Stimulated activated CD8-positive, alpha-beta memory T cell treated with anti-CD3 and anti-CD28 coated beads, Interleukin-15, amount 100 ng/mL, for 24 hours (primary cell): ENCODE measurements around the gene AQP1.

Experiments used
- DNase-seq: peaks from one replicate; pipeline ENCODE4 v3.0.0-alpha.2; 2020; ENCODE audit warnings: low read depth

AQP1 gene

DNA sequence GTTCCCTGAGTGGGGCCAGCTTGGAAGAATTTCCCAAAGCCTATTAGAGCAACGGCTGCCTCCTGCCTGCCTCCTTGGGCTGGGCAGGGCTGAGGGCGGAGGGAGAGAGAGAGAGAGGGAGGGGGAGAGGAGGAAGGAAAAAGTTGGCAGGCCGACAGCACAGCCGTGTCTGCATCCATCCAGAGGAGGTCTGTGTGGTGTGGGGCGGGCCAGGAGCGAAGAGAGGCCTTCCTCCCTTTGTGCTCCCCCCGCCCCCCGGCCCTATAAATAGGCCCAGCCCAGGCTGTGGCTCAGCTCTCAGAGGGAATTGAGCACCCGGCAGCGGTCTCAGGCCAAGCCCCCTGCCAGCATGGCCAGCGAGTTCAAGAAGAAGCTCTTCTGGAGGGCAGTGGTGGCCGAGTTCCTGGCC lies at the start of gene AQP1:
AQP1 (plus strand) TSS at position 293 of the 409 bp plus-strand sequence; CDS start at position 350, 57 bp downstream.
- DNase-seq, result no peak

DNA sequence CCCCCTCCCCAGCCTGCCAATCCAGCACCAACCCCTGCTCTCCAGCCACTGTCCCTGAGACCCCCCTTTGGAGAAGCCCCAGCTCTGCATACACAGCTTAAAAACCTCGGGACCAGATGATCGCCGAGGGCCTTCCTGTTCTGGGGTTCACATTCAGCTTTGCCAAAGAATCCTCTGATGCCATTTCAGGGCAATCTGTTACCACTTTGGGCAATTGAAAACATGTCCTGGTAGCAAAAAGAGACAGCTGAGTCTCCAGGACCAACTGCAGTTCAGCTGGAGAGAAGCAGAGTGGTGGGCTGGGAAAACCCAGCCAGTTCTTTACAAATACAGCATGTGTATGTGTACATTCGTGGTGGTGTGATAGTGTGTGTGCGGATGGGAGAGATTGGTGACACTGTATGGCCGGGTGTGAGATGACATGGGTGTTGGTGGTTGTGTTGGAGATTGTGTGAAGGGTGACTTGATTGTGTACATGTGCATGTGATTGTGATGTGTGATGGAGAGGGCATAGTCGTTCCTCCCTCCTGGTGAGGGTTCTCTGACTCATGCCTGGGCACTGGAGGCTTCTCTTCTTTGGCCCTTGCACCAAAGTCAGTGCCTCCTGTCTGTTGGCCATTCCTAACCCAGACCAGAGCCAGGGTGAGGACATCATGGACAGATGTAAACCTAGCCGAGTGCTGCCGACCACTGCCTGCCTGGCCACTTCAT lies 48.5 kb upstream of the AQP1 start:
- DNase-seq, result no peak

DNA sequence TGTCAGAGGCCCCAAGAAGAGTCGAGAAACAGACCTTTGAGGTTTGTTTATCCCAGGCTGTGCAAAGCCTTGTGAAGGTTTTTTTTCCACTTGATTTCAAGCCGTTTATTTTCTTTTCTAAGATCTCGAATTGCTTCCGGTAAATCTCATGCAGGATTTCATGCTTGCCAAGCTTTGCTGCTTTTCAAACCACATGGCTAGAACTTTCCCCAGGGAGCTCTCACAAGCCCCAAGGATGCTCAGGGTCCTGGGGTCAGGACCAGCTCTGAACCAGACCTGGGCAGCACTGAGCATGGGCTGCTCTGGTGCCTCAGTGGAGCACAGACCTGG lies 48.0 kb upstream of the AQP1 start:
- no peak for DNase-seq

DNA sequence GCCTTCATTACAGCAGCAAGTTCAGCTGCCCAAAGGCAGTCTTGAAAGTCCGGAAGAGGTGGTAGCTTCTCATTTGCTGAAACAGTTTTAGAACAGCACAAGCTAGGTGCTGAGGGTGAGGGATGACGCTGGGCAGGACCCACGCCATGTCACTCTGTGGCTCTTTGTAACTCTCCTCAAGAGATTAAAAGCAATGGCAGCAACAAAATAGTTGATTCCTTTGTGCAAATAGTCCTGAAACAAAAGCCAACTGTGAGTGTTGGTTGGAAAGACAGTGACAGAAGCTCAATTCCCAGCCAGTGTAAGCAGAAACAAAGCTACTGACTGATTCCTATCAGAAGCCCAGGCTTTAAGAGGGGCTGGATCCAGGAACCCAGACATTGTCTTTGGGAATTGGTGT lies 47.6 kb upstream of the AQP1 start:
- DNase-seq, result no peak

DNA sequence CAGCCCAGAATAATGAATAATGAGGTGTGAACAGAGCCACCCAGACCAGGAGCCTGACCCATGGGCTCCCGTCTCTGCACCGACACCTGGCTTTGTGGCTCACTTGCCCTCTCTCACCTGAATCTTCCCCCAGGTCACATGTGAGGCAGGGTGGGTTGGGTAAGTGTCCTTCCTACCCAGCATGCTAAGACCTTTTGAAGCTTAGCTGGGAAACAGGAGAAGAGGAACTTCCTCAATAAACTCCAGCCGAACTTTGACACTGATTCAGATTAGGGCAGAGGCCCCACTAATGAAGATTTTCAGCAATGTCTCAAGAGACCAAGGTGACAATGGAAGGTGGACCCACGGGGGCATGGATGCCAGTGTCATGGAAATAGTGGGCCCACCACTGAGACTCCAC lies 46.6 kb upstream of the AQP1 start:
- DNase-seq, result no peak

DNA sequence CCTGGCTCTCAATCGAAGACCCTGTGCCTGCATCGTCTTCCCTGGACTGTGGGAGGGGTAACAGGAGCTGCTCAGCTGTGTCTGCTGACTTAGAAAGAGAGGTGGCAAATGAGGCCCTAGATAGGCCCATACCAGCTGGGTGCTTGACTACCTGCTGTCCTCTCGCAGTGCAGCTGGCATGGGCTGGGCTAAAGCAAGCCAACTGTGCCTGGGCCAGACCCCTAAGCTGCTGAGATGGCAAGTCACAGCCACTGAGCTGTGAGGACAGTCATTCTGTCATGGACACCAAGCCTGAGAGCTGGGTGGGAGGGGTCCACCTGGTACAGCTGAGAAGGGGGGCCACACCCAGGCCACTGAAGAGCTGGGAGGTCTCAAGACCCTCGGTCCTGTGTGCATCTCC lies 45.8 kb upstream of the AQP1 start:
- DNase-seq, result no peak

DNA sequence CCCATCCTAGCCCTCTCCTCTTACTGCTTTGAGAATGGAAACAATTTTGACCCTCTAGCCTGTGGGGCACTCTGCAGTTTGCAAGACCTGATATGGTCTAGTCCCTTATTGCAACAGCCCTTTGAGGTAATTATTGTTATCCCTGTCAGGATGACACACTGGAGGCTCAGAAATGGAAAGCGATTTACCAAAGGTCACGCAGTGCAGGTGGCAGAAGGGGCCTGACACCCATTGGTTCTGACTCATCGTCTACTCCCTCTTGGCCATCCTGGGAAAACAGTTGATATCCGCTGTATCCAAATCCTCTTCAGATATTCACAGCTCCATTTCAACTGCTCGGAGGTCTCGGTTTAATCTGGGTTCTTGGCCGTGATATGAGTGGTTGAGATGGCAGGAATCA lies 44.7 kb upstream of the AQP1 start:
- DNase-seq, result no peak

DNA sequence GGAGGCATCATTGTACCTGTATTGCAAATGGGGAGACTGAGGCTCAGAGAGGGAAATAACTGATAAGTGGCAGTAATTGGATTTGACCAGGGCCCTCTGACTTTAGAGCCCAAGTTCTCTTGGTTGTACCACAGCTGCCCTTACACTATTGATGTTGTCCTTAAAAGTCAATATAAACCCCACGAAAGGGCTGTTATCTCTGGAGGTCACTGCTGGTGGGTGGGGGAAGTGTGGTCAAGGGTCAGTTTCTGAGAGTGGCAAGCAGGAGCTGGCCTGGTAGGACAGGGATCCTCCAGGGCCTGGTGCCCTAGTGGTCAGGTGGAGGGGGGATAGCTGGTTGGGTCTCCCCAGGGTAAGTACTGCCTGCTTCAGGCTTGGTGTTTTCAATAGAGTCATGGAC lies 44.2 kb upstream of the AQP1 start:
- no peak for DNase-seq

DNA sequence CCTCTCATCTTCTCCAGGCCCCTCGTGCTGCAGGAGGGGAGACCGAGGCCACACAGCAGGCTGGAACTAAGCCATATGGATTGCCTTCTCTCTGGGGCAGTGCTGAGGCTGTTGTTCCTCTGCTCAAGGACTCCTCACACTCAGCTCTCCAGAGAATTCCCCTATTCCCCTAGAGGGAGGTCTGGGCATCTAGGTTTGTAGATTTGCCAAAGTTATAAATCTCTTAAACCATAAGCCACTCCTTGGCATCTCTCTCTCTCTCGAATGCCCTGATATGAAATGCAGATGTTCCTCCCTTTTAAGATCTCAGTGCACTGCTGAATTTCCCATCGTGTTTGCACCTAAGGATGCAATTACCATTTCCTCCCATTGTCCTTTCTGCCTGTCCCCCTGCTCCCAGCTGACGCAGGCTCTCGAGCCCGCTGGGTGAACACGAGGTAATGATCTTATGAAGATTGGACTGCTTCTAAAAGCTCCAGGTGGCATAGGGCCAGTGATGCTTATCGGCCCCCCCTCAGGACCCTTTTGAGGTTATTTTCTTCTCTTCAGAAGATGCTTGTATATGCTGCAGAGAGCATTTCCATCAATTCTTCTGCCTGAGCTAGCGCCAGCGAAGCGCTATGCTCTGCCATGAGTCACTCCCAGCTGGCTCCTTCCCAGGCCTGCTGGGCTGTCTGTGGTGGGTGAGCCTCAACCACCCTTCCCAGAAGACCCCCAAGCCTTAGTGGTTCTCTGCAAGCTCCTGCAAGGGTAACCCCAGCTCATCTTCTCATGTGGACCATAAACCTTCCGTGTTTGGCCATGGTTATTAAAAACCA lies 41.6 kb upstream of the AQP1 start:
- DNase-seq, result no peak

DNA sequence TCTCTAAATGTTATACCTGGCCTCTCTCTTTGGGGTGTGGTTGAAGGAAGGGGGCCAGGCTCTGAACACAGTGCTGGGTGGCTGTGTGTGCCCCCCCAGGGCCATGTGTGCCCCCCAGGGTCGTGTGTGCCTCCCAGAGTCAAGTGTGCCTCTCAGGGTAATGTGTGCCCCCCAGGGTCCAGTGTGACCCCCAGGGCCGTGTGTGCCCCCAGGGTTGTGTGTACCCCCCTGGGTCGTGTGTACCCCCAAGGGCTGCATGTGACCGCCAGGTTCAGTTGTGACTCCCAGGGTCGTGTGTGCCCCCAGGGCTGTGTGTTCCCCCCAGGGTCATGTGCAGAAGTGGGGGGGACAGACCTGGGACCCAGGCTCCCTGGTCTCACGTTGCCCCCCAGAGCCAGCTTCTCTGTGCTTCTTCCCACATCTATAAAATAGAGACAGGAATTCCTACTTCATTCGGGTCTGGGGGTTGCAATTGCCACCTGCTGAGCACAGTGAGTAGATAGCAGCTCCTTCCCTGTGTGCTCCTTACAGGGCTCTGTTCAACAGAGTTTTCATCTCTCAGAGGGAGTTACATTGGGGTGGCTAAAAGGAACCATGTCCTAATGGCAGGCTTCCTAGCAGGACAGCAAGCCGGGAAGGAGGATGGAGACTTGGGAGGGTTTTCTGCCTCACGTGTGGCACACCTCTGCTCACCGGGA lies 40.7 kb upstream of the AQP1 start:
- DNase-seq, result no peak

DNA sequence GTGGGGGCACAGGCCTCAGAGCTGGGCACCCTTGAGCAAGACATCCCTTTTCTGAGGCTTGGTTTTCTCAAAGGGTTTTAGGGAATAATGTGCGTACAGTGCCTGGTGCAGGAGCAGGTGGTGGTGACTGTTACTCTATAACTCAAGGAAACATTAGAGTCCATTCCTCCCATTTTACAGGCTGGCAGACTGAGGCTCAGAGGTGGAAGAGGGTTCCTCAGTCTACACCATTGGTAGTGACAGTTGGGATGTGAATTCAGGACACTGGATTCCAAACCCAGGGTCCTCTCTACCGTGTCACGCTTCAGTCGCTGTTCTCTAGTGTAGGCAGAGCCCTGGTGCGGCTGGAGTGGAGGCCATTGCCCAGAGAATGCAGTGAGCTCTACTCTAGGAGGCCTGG lies 40.0 kb upstream of the AQP1 start:
- DNase-seq, result no peak

DNA sequence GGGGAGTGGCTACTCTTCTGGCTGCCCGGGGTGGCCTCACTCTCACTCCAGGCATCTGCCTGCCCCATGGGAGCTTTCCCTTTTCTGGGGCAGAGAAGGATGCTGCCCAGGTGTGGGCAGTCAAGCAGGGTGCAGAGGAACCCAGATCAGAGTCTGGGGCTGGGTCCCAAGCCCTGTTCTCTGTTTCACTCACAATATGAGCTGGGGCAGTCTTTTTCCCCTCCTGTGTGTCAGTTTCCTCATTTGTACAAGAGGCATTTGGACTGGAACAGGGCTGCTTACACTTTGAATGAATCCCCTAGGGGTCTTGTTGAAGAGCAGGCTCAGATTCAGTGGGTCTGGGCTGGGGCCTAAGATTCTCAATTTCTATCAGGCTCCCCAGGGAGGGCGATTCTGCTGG lies 38.4 kb upstream of the AQP1 start:
- no peak for DNase-seq

DNA sequence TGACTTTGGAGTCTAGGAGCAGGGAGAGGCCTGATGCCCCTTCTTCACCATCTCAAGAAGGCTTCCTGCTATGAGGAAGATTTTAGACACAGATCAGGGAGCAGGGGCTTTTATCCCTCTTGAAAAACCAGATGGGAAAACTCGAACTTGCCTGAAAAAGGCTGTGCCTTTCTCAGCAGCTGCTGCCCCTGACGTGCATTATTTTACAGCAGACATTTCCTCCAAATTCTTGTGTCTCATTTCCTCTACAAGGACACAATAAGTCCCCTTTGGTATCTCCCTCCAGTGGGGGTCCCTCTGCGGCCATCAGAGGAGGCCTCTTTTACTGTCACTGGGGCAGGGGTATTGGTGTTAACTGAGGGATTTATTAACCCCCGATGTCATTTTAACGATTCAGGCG lies 38.0 kb upstream of the AQP1 start:
- no peak for DNase-seq

DNA sequence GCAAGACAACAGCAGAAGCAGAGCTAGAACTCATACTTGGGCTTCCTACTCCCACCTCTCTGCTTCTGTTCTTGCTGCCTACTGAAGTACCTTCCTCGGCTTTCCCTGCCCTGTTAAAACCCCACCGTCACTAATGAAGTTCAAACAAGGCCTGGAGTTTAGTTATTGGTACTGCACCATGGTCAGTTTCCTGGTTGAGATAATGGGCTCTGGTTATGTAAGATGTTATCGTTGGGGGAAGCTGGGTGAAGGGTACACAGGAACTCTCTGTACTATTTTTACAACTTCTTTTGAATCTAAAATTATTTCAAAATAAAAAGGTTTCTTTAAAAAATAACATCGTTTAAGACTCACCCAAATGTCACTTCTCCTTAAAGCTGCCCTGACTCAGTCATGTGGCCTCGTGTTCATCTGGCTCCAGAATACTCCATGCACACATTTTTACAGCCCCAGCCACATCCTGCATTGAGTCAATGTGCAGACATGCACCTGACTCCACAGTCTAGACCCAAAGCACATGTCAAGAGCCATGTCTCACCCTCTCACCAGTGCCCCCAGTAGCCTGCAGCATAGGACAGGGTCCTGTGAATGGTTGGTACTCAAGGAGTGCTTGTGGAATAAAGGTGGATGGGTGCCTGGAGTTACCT lies 36.9 kb upstream of the AQP1 start:
- no peak for DNase-seq

DNA sequence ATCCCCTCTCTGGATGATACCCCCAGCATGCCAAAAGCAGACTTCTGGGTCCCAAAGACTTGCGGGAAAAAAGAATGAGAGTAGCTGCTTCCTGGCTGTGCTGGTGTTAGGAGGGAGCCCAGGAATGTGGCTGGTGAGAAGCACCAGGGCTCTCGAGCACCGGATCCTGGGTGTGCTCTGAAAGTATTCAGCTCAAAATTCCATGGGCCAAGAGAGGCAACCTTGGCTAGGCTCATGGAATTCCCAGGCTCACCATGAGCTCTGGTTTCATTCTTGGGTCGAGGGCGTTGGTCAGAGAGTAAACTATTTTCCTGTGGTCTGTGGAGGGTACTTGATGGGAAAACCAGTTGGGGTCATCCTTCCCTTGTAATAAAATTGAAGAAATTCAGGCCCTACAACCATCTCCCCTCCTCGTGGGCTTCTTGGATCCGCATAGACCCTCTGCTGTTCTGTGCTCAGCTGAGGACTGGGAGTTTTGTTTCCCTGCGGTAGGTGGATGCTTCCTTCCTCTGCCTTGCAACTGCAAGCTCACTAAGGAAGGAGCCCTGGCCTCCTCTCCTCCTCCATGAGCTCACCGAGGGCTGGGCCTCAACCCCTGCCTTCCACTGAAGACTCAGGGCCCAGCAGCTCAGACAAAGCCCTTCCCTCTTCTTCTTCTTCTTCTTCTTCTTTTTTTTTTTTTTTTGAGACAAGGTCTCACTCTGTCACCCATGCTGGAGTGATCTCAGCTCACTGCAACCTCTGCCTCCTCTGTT lies 34.5 kb upstream of the AQP1 start:
- no peak for DNase-seq

DNA sequence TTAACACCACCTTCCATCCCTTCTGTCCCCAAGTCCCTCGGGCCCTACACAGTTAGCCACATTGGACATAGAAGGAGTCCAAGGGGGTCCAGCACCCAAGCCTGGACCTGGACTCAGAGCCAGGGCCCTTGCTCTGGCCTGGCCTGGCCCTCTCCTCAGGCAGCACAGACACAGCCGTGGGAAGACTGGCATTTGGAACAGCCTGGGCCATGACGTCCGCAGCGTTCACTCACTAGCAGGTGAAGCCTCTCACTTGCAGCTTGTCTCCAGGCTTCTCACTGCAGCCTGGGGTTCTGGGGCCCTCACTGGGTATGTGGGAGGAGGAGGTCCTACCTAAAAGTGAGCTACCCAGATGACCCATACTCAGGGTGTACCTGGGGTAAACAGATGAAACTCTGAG lies 33.7 kb upstream of the AQP1 start:
- DNase-seq, result no peak

DNA sequence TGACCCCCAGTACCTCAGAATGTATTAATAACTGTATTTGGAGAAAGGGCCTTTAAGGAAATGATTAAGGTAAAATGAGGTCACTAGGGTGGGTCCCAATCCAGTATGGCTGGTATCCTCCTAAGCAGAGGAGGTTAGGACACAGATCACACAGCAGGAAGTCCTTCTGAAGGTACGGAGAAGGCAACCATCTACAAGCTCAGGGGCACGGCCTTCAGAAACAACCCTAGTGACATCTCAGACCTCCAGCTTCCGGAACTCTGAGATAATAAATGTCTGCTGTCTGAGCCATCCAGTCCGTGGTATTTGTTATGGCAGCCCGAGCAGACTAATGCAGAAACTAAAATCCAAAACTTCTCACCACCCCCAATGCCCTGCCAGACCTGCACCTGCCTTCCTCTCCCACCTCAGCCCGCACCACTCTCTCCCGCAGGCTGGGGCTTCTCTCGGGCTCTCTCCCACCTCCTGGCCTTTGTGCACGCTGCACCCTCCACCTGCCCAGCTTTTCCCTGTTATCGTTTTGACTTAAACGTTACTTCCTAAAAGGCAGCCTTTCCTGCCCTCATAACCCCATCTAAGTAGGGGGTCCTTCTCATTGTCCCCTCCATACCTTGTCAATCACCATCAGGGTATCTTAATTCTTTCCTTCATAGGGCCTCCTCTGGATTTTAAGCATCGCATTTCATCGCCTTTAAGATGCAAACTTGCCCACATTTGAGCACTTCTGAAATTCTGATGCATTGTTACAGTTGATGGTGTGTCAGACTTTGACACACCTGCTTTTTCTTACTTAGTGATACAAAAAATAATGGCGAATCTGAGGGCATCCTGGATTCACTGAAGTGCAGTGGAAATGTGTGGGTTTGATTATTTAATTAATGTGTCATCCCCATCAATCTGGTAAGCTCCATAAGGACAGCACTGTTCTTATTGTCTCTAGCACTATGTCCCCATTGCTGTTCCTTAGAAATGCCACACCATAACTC lies 32.2 kb upstream of the AQP1 start:
- no peak for DNase-seq

DNA sequence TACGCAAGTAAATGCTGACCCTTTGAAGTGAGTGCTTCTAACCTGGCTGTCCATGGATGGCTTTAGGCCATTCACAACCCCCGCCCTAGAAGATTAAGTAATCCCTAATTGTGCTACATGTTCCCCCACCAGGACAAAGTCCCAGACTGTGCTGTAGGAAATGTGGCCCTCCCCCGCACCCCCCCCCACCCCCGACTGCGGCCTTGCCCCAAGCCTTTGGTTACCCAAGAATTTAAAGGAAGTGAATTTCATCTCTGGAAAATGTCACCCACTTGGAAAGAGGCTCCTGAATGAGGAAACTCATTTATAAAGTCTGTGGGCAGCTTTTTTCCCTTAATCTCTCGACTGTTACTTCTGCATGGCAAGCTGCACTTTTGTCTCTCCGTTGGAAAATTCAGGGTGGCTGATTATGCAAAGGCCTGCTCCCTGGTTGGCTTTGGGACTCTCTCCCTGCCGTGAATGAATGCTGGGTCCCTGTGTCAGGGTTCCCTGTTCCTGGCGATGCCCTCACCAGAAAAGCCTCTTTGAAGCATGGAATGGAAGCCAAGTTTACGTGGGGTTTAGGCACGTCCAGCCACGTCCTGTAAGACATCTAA lies 31.4 kb upstream of the AQP1 start:
- DNase-seq, result no peak

DNA sequence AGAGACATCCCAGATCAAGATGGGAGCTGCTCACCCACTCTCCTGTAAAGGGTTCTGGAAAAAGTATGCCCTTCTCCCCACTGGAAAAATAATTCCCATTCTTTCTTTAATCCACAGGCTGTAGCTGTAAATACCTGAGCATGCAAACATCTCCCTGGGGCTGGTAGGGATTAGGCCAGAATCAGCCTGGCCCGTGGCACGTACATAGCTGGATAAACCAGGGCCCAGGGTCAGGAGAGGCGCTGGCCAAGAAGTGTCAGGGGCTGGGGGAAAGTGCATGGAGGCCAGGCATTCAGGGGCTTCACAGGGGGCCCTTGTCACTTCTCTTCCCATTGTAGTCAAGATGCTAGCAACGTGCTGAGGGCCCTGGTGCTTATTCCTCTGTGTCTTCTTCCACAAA lies 30.7 kb upstream of the AQP1 start:
- no peak for DNase-seq

DNA sequence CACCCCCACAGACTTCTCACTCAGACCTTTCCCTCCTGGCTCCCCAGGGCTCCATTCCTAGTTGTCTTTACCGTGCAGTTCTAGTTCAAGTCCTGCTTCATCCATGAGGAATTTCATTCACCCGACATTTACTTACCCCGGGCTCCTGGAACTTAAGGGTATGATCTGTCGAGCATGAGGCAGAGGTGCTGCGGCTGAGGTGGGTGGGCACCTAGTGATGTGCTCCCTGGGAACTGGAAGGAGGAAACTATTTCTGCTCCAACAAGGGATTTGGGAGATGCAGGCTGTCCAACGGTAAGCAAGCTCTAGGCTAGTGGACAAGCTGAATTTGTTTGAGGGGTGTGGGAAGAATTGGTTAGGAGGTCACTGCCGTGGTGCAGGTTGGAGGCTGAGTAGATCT lies 30.2 kb upstream of the AQP1 start:
- DNase-seq, result no peak
